Vagina (tissue), 2 donors: Measurements from ENCODE around the gene NETO2. TPM values are rescaled to one million over a fixed set of nuclear protein-coding genes. Genes with fewer than 3 reads are reported as not detected.

Source experiments
- DNase-seq, 2 donors: peaks; one replicate each; pipeline ENCODE4 v3.0.0-alpha.2; 2017; ENCODE audit errors: extremely low spot score in 2 of 2
- H3K27ac ChIP-seq: fragments of 200-600 bp; sonication (generic); one replicate; pipeline ENCODE4 v1.5.1; 2019
- H3K27me3 ChIP-seq: fragments of 200-600 bp; sonication (generic); one replicate; pipeline ENCODE4 v1.5.1; 2019
- H3K36me3 ChIP-seq, 2 donors: fragments of 200-600 bp; sonication (generic); one replicate each; pipeline ENCODE4 v1.5.1; 2017 to 2019
- H3K4me1 ChIP-seq: fragments of 200-600 bp; sonication (generic); one replicate; pipeline ENCODE4 v1.5.1; 2019
- H3K4me3 ChIP-seq, 2 donors: fragments of 200-600 bp; sonication (generic); 1 replicate in 1 of 2; 2 replicates in 1 of 2; pipeline ENCODE4 v1.5.1; 2016 to 2019
- H3K9me3 ChIP-seq: fragments of 200-600 bp; sonication (generic); one replicate; pipeline ENCODE4 v1.5.1; 2019
- CTCF ChIP-seq, 3 experiments: fragments of 450-650 bp in 2 of 3; fragments of 200-600 bp in 1 of 3; sonication (generic) in 1 of 3; IDR thresholded peaks; one replicate each; pipeline ENCODE4 v1.5.1; 2017 to 2019; ENCODE audit warnings: antibody characterized with exemption in 3 of 3, mild to moderate bottlenecking in 2 of 3, moderate library complexity in 2 of 3
- POLR2A ChIP-seq, 2 donors: fragments of 450-650 bp; IDR thresholded peaks; one replicate each; pipeline ENCODE4 v1.6.1; 2017; ENCODE audit warnings: antibody characterized with exemption in 2 of 2, mild to moderate bottlenecking in 2 of 2, moderate library complexity in 2 of 2
- POLR2AphosphoS5 ChIP-seq, 2 donors: sonication (generic); formaldehyde crosslinking; IDR thresholded peaks; one replicate each; pipeline ENCODE4 v1.9.0; 2017; ENCODE audit warnings: antibody characterized with exemption in 2 of 2, mild to moderate bottlenecking in 2 of 2, low read depth in 1 of 2; ENCODE audit not compliant: insufficient read depth in 1 of 2
- intact Hi-C: fragments of 100-400 bp; cut with DNase I; formaldehyde crosslinking; loops from one replicate; pipeline ENCODE4 v1.15.1; 2023
- total RNA-seq: library from RNA; depleted of rRNA; stranded (reverse); fragments of >200 nt; gene quantifications from one replicate; pipeline ENCODE4 v1.2.3, GENCODE V29; 2016

Gene NETO2
- total RNA-seq, 1 donor from 2014 or later, result 2.7 TPM

GRCh38 chr16:47029724-47030123 lies 114.0 kb downstream of the NETO2 start:
- DNase-seq, result no peak
- TF ChIP-seq POLR2AphosphoS5 (IDR thresholded peaks at IDR 0.05; ENCODE audit: insufficient read depth in 1 of 2, low read depth in 1 of 2), result no peak
- no peak for TF ChIP-seq POLR2A (IDR thresholded peaks at IDR 0.05)
- no peak for TF ChIP-seq CTCF (IDR thresholded peaks at IDR 0.05)
- Histone ChIP-seq H3K27me3 (no peaks in the 10 kb centered on the region), H3K36me3 (no peaks in the 10 kb centered on the region), H3K27ac (no peak overlapping the region), H3K4me1 (no peaks in the 10 kb centered on the region), H3K4me3 (no peak overlapping the region), H3K9me3 (no peaks in the 10 kb centered on the region)
- intact Hi-C loops, result loop anchor here (10.0 kb wide), 1 partner anchor 1135 kb away; no protein-coding TSS in a partner anchor

GRCh38 chr16:47028767-47029377 lies 114.9 kb downstream of the NETO2 start:
- intact Hi-C loops, result no loop called here
- Histone ChIP-seq H3K36me3 (no peaks in the 10 kb centered on the region), H3K9me3 (no peaks in the 10 kb centered on the region), H3K4me1 (no peaks in the 10 kb centered on the region), H3K27ac (no peak overlapping the region), H3K27me3 (no peaks in the 10 kb centered on the region), H3K4me3 (no peak overlapping the region)
- DNase-seq, result no peak
- TF ChIP-seq CTCF (IDR thresholded peaks at IDR 0.05) (no peak), POLR2AphosphoS5 (IDR thresholded peaks at IDR 0.05; ENCODE audit: insufficient read depth in 1 of 2, low read depth in 1 of 2) (no peak), POLR2A (IDR thresholded peaks at IDR 0.05) (no peak)

Other genes with a start within 250 kb of the NETO2 start
- gene DNAJA2, start 170.3 kb downstream of the NETO2 start, total RNA-seq, result 38.3 TPM